Measurements from ENCODE around the gene ZNF354B. TPM values are rescaled to one million over a fixed set of nuclear protein-coding genes. Genes with fewer than 3 reads are reported as not detected.

ZNF354B gene
- total and polyA plus RNA-seq, 2 donors from 2014 or later: 6.4 to 18.3 TPM

DNA sequence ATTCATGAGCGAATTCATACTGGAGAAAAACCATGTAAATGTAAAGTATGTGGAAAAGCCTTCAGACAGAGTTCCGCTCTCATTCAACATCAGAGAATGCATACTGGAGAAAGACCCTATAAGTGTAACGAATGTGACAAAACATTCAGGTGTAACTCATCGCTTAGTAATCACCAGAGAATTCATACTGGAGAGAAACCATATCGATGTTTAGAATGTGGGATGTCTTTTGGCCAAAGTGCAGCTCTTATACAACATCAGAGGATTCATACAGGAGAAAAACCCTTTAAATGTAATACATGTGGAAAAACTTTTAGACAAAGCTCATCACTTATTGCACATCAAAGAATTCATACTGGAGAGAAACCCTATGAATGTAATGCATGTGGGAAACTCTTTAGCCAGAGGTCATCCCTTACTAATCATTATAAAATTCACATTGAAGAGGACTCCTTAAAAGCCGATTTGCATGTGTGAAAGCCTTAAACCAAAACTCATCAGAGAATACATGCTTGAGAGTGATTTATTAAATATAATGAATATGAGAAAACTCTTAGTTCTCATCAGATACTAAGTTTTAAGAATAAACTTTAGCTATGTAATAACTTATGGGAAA, 24.2 kb downstream of the ZNF354B start:
- peaks cover 16 to 35% (median 21%) of the 10 kb centered on the region in 3 donors for H3K36me3 ChIP-seq (ENCODE audit: control insufficient read depth in 2 of 3, insufficient read depth in 3 of 3, low read length in 3 of 3)
- H3K4me1 ChIP-seq (ENCODE audit: control insufficient read depth in 2 of 3, insufficient read depth in 2 of 3, low read depth in 1 of 3, low read length in 3 of 3): no peaks in the 10 kb centered on the region
- no peaks in the 10 kb centered on the region for H3K27me3 ChIP-seq (ENCODE audit: control insufficient read depth, insufficient read depth, low read length)
- DNase-seq (no peak), FAIRE-seq (no peak)
- peak overlapping the region in 1 of 3 donors; percentile 11 for H3K4me3 ChIP-seq (ENCODE audit: low read length in 3 of 3)
- H3K9ac ChIP-seq (ENCODE audit: low read length in 3 of 3): no peak overlapping the region
- no peak for TF ChIP-seq CTCF (IDR thresholded peaks at IDR 0.05; ENCODE audit: borderline replicate concordance, extremely low read depth, insufficient read depth)
- intact Hi-C loops (cut with DNase I): no loop called here
- no peak overlapping the region for H3K27ac ChIP-seq (ENCODE audit: low read depth in 2 of 2, low read length in 2 of 2)
- H3K9me3 ChIP-seq (ENCODE audit: control insufficient read depth in 2 of 3, insufficient read depth in 1 of 3, low read length in 3 of 3): peaks cover 9 to 60% (median 34%) of the 10 kb centered on the region in 3 donors

DNA sequence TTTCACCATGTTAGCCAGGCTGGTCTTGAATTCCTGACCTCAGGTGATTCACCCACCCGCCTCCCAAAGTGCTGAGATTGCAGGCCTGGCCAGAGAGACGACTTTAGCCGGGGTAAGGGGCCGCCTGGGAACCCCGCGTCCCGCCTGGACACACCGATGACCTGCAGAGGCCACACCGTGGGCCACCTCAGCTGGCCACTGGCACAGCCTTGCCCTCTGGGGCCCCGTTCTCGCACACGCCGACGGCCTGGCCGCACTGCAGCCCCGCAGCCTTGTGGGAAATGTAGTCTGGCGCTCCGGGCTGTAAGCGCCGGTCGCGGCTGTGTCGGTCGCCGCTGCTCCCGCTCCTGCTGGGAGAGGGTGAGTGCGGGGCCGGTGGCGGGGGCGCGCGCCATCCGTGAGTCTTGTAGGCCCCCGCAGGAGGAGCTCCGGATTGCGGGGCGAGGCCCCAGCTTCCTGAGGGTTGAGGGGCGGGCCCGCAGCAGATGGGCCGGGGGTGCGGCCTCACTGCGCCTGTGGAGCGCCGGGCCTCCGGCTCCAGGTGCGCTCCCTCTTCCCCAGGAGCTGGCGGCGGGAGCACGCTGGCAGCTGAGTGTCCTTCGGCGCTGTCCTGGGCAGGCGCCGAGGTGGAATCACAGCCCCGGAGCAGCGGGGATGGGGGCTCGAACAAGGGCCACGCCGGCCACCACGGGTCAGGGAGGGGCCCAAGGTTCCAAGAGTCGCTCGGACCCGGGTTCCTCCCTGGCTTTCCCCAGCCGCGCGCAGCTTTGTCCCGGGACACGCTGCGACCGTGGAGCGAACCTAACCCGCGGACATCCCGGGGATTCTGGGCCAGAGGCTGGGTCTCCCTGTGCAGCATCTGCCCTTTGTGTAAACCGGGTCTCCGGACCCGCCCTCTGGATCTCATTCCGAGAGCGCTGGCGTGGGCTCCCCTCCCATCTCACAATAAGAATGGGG, 36.1 kb downstream of the ZNF354B start, which contains the start of gene ZFP2:
Gene ZFP2 (plus strand): TSS at position 299 of the 957 bp plus-strand sequence. CDS start 35,401 bp downstream, outside the sequence.
- H3K4me1 ChIP-seq (ENCODE audit: control insufficient read depth in 2 of 3, insufficient read depth in 2 of 3, low read depth in 1 of 3, low read length in 3 of 3): no peaks in the 10 kb centered on the region
- H3K9me3 ChIP-seq (ENCODE audit: control insufficient read depth in 2 of 3, insufficient read depth in 1 of 3, low read length in 3 of 3): peaks cover 0 to 3% (median 0%) of the 10 kb centered on the region in 3 donors
- intact Hi-C loops (cut with DNase I): no loop called here
- H3K27ac ChIP-seq (ENCODE audit: low read depth in 2 of 2, low read length in 2 of 2): peak within 1 kb of the TSS; percentile 63 to 76
- H3K9ac ChIP-seq (ENCODE audit: low read length in 3 of 3): peak within 1 kb of the TSS; percentile 15 to 88 (median 77)
- H3K4me3 ChIP-seq (ENCODE audit: low read length in 3 of 3): peak within 1 kb of the TSS; percentile 47 to 81 (median 53)
- no peak for TF ChIP-seq CTCF (IDR thresholded peaks at IDR 0.05; ENCODE audit: borderline replicate concordance, extremely low read depth, insufficient read depth)
- FAIRE-seq (no peak), DNase-seq (peak; percentile 79 to 87 (median 84))
- no peaks in the 10 kb centered on the region for H3K27me3 ChIP-seq (ENCODE audit: control insufficient read depth, insufficient read depth, low read length)
- no peaks in the 10 kb centered on the region for H3K36me3 ChIP-seq (ENCODE audit: control insufficient read depth in 2 of 3, insufficient read depth in 3 of 3, low read length in 3 of 3)

- no peak for TF ChIP-seq CTCF (IDR thresholded peaks at IDR 0.05; ENCODE audit: borderline replicate concordance, extremely low read depth, insufficient read depth)
- intact Hi-C loops (cut with DNase I): no loop called here
- FAIRE-seq: no peak
Observed at GRCh38 chr5:178899289-178899688, 39.5 kb downstream of the ZNF354B start.

More at GRCh38 chr5:178899289-178899688, 39.5 kb downstream of the ZNF354B start:
- DNase-seq: no peak
- Histone ChIP-seq H3K9me3 (ENCODE audit: control insufficient read depth in 2 of 3, insufficient read depth in 1 of 3, low read length in 3 of 3) (peaks cover 0 to 7% (median 4%) of the 10 kb centered on the region in 3 donors), H3K27ac (ENCODE audit: low read depth in 2 of 2, low read length in 2 of 2) (no peak overlapping the region), H3K4me1 (ENCODE audit: control insufficient read depth in 2 of 3, insufficient read depth in 2 of 3, low read depth in 1 of 3, low read length in 3 of 3) (no peaks in the 10 kb centered on the region), H3K27me3 (ENCODE audit: control insufficient read depth, insufficient read depth, low read length) (no peaks in the 10 kb centered on the region), H3K36me3 (ENCODE audit: control insufficient read depth in 2 of 3, insufficient read depth in 3 of 3, low read length in 3 of 3) (peaks cover 0 to 3% (median 0%) of the 10 kb centered on the region in 3 donors), H3K9ac (ENCODE audit: low read length in 3 of 3) (no peak overlapping the region), H3K4me3 (ENCODE audit: low read length in 3 of 3) (no peak overlapping the region)
